Caco-2 (cell line): ENCODE data around the gene MED9. TPM values are rescaled to one million over a fixed set of nuclear protein-coding genes. Genes with fewer than 3 reads are reported as not detected.

Experiments
- BruUV-seq: library from RNA; stranded (reverse); fragments of 400-500 nt; replicated peaks from 2 replicates; lab custom pipeline; 2021; lab: Mats Ljungman, UMichigan
- CTCF ChIA-PET: fragments of 300-600 bp; sonication (Branson Sonifier 250); formaldehyde crosslinking; loops from one replicate; lab custom pipeline; 2022; ENCODE audit warnings: antibody characterized with exemption; lab: Charles Lee
- POLR2A ChIA-PET: fragments of 300-600 bp; sonication (Branson Sonifier 250); formaldehyde crosslinking; loops from one replicate; lab custom pipeline; 2022; ENCODE audit warnings: antibody characterized with exemption; lab: Charles Lee
- DNase-seq, 2 experiments: peaks; one replicate each; pipeline versions ENCODE4 v3.0.0 to v3.0.0-alpha.2; 2020 to 2022
- H3K27me3 ChIP-seq: replicated peaks from 2 replicates; pipeline ENCODE4 v1.6.0; 2011; ENCODE audit warnings: low read length; ENCODE audit not compliant: control insufficient read depth, insufficient read depth
- H3K36me3 ChIP-seq: 2 replicates; pipeline ENCODE4 v1.5.1; 2011; ENCODE audit warnings: low read length; ENCODE audit not compliant: control insufficient read depth, insufficient read depth
- H3K4me1 ChIP-seq: fragments of 250-450 bp; sonication (Bioruptor Pico); 2 replicates; pipeline ENCODE4 v1.5.1; 2020; ENCODE audit warnings: mild to moderate bottlenecking
- H3K4me3 ChIP-seq: 2 replicates; pipeline ENCODE4 v1.5.1; 2011; ENCODE audit warnings: low read depth, mild to moderate bottlenecking, control low read depth, low read length
- H3K9me3 ChIP-seq: fragments of 250-450 bp; sonication (Bioruptor Pico); 2 replicates; pipeline ENCODE4 v1.5.1; 2020; ENCODE audit warnings: mild to moderate bottlenecking, moderate library complexity
- H3K27ac Mint-ChIP-seq: one replicate; pipeline ENCODE4 v1.8.0; 2022; ENCODE audit warnings: mixed read lengths; ENCODE audit not compliant: unreplicated experiment
- H3K27me3 Mint-ChIP-seq: one replicate; pipeline ENCODE4 v1.8.0; 2022; ENCODE audit warnings: mixed read lengths; ENCODE audit not compliant: insufficient read depth, unreplicated experiment
- H3K36me3 Mint-ChIP-seq: one replicate; pipeline ENCODE4 v1.8.0; 2022; ENCODE audit warnings: mild to moderate bottlenecking, mixed read lengths; ENCODE audit not compliant: insufficient read depth, unreplicated experiment
- H3K4me1 Mint-ChIP-seq: one replicate; pipeline ENCODE4 v1.8.0; 2022; ENCODE audit warnings: low read depth, mixed read lengths; ENCODE audit not compliant: unreplicated experiment
- H3K4me3 Mint-ChIP-seq: one replicate; pipeline ENCODE4 v1.8.0; 2022; ENCODE audit warnings: mild to moderate bottlenecking, moderate library complexity, mixed read lengths; ENCODE audit not compliant: unreplicated experiment
- H3K9me3 Mint-ChIP-seq: one replicate; pipeline ENCODE4 v1.8.0; 2022; ENCODE audit warnings: mixed read lengths; ENCODE audit not compliant: unreplicated experiment
- intact Hi-C: fragments of 100-400 bp; cut with micrococcal nuclease; formaldehyde crosslinking; loops from one replicate; pipeline ENCODE4 v1.10.0; 2022; ENCODE audit not compliant: unreplicated experiment
- total RNA-seq: library from RNA; stranded (reverse); gene quantifications from 2 replicates; pipeline ENCODE4 v1.2.3, GENCODE V29; 2022
- TF ChIP-seq, protein P1 (sequence below), 2 experiments: fragments of 200-600 bp in 1 of 2; IDR thresholded peaks; 1 replicate in 1 of 2; 2 replicates in 1 of 2; pipeline versions ENCODE4 v1.5.1 to v1.8.0; 2011 to 2022; ENCODE audit warnings: antibody characterized with exemption in 1 of 2, control low read depth in 1 of 2, inconsistent platforms in 1 of 2, low read depth in 1 of 2, low read length in 1 of 2, mild to moderate bottlenecking in 1 of 2, moderate library complexity in 1 of 2; ENCODE audit not compliant: insufficient read depth in 1 of 2, severe bottlenecking in 1 of 2, unreplicated experiment in 1 of 2

The MED9 gene
- total RNA-seq, 1 experiment from 2014 or later, result 24.9 TPM

GRCh38 chr17:17494499-17494869 lies 17.7 kb downstream of the MED9 start:
- TF ChIP-seq, protein P1, sequence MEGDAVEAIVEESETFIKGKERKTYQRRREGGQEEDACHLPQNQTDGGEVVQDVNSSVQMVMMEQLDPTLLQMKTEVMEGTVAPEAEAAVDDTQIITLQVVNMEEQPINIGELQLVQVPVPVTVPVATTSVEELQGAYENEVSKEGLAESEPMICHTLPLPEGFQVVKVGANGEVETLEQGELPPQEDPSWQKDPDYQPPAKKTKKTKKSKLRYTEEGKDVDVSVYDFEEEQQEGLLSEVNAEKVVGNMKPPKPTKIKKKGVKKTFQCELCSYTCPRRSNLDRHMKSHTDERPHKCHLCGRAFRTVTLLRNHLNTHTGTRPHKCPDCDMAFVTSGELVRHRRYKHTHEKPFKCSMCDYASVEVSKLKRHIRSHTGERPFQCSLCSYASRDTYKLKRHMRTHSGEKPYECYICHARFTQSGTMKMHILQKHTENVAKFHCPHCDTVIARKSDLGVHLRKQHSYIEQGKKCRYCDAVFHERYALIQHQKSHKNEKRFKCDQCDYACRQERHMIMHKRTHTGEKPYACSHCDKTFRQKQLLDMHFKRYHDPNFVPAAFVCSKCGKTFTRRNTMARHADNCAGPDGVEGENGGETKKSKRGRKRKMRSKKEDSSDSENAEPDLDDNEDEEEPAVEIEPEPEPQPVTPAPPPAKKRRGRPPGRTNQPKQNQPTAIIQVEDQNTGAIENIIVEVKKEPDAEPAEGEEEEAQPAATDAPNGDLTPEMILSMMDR (IDR thresholded peaks at IDR 0.05; ENCODE audit: insufficient read depth in 1 of 2, low read depth in 1 of 2, low read length in 1 of 2, severe bottlenecking in 1 of 2, unreplicated experiment in 1 of 2), result no peak
- ChIA-PET CTCF (interaction anchor here (0.5 to 0.7 kb wide), 4 partner anchors 119 to 146 kb away, joined by 3 to 5 read pairs (median 3); no protein-coding TSS in a partner anchor), POLR2A (interaction anchor here (0.5 to 0.8 kb wide), 2 partner anchors 59 to 187 kb away, joined by 3 to 18 read pairs; no protein-coding TSS in a partner anchor)
- Histone ChIP-seq H3K4me1 (peaks cover 4% of the 10 kb centered on the region; the same call in 1 of the 2 replicates), H3K36me3 (peaks cover 2% of the 10 kb centered on the region; the same call in 1 of the 2 replicates), H3K9me3 (no peaks in the 10 kb centered on the region), H3K4me3 (peak overlapping the region; percentile 91), H3K27me3 (no peaks in the 10 kb centered on the region)
- H3K9me3 Mint-ChIP-seq, result no peaks in the 10 kb centered on the region
- peaks cover 12% of the 10 kb centered on the region for H3K4me1 Mint-ChIP-seq
- H3K27ac Mint-ChIP-seq, result peak overlapping the region; percentile 74
- BruUV-seq, result TSS peak; percentile 72
- no peaks in the 10 kb centered on the region for H3K27me3 Mint-ChIP-seq
- DNase-seq, result peak in 1 of 2 experiments; percentile 24
- intact Hi-C loops, result no loop called here
- H3K36me3 Mint-ChIP-seq, result peaks cover 48% of the 10 kb centered on the region
- peak overlapping the region; percentile 92 for H3K4me3 Mint-ChIP-seq

DNA sequence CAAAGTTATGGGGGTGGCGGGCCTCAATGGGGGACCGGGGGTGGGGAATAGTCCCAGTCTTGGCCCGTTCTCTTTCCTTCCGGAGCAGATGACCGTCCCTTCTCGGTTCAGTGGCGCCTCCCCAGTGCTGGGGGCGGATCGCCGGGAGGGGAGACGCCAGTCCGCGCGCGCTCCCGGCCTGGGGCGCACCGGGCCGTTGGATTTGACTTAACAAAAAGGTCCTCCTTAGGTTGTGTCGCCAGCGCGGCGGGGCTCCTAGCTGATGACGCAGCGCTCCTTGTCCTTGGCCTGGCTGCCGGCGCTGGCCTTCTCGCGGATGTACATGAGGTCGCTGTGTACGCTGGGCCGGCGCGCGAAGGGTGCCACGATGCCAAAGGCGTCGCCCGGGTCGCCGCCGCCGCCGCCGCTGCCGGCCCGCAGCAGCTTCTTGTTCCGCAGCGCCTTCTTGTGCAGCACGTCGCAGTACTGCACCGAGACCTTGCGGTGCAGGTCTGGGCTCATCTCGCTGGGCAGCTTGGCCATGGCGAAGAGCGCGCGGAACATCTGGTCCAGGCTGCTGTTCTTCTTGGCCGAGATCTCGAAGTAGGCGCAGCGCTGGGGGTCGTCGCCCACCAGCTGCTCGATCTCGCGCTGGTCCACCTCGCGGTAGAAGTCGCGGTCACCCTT lies 18.2 kb downstream of the MED9 start:
- H3K4me3 Mint-ChIP-seq, result peak overlapping the region; percentile 92
- H3K4me3 ChIP-seq, result peak overlapping the region; percentile 91
- peaks cover 12% of the 10 kb centered on the region for H3K4me1 Mint-ChIP-seq
- H3K27me3 Mint-ChIP-seq, result no peaks in the 10 kb centered on the region
- H3K9me3 ChIP-seq, result no peaks in the 10 kb centered on the region
- intact Hi-C loops, result no loop called here
- H3K9me3 Mint-ChIP-seq, result no peaks in the 10 kb centered on the region
- H3K36me3 Mint-ChIP-seq, result peaks cover 48% of the 10 kb centered on the region
- ChIA-PET CTCF (interaction anchor here (0.6 to 3.5 kb wide), 8 partner anchors 11 to 176 kb away, joined by 3 to 52 read pairs (median 3); no protein-coding TSS in a partner anchor), POLR2A (interaction anchor here (0.5 to 2.3 kb wide), 7 partner anchors 44 to 187 kb away, joined by 3 to 38 read pairs (median 5); partner anchors contain the start of gene PEMT)
- peak; percentile 70 to 74 for DNase-seq
- peaks cover 2% of the 10 kb centered on the region; the same call in 1 of the 2 replicates for H3K36me3 ChIP-seq
- TF ChIP-seq, protein P1 (IDR thresholded peaks at IDR 0.05; ENCODE audit: insufficient read depth in 1 of 2, low read depth in 1 of 2, low read length in 1 of 2, severe bottlenecking in 1 of 2, unreplicated experiment in 1 of 2), result peak in 1 of 2 experiments; percentile 17
- H3K27ac Mint-ChIP-seq, result peak overlapping the region; percentile 74
- peaks cover 4% of the 10 kb centered on the region; the same call in 1 of the 2 replicates for H3K4me1 ChIP-seq
- H3K27me3 ChIP-seq, result no peaks in the 10 kb centered on the region
- no TSS peak for BruUV-seq

DNA sequence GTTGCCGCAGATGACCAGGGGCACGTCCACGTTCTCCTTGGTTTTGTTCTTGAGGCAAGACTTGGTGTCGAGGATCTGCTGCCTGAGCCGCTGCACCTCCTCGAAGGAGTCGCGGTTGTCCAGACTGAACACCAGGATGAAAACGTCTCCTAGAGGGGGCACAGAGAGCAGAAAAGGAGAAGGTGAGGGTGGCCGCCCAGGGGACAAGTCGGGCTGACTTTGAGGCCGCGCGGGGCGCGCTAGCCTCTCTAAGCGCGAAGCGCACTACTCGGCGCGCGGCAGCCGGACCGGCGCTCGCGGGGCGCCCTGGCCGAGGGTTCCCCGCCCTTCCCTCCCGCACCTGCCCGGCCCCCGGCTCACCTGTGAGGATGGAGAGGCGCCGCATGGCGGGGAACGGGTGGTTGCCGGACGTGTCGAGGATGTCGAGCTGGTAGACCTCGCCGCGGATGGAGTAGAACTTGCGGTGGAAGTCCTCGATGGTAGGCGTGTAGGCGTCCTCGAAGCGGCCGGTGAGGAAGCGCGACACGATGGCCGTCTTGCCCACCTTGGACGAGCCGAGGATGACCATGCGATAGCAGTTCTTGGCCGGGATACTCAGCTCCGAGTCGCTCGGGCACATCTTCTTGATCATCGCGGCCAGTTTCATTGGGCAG lies 18.9 kb downstream of the MED9 start:
- POLR2A ChIA-PET, result interaction anchor here (0.8 to 2.3 kb wide), 10 partner anchors 43 to 474 kb away, joined by 3 to 38 read pairs (median 4); partner anchors contain the start of gene PEMT
- TF ChIP-seq, protein P1 (IDR thresholded peaks at IDR 0.05; ENCODE audit: insufficient read depth in 1 of 2, low read depth in 1 of 2, low read length in 1 of 2, severe bottlenecking in 1 of 2, unreplicated experiment in 1 of 2), result no peak
- H3K4me3 ChIP-seq, result peak overlapping the region; percentile 91

More for the DNA sequence above, 18.9 kb downstream of the MED9 start:
- no peaks in the 10 kb centered on the region for H3K9me3 ChIP-seq
- peak in 1 of 2 experiments; percentile 50 for DNase-seq
- H3K4me1 ChIP-seq, result peaks cover 4% of the 10 kb centered on the region; the same call in 1 of the 2 replicates
- CTCF ChIA-PET, result interaction anchor here (0.6 to 3.5 kb wide), 21 partner anchors 10 to 176 kb away, joined by 3 to 52 read pairs (median 9); partner anchors contain the start of gene PEMT
- peak overlapping the region; percentile 92 for H3K4me3 Mint-ChIP-seq
- H3K36me3 ChIP-seq, result peaks cover 2% of the 10 kb centered on the region; the same call in 1 of the 2 replicates
- H3K27ac Mint-ChIP-seq, result peak overlapping the region; percentile 74
- no TSS peak for BruUV-seq
- no peaks in the 10 kb centered on the region for H3K9me3 Mint-ChIP-seq
- H3K4me1 Mint-ChIP-seq, result peaks cover 12% of the 10 kb centered on the region
- intact Hi-C loops, result loop anchor here (1.0 to 2.0 kb wide), 6 partner anchors 19 to 146 kb away; partner anchors contain the start of gene MED9
- no peaks in the 10 kb centered on the region for H3K27me3 ChIP-seq
- H3K36me3 Mint-ChIP-seq, result peaks cover 48% of the 10 kb centered on the region
- no peaks in the 10 kb centered on the region for H3K27me3 Mint-ChIP-seq
